ENCODE results near the gene CNTN5.
A peak's percentile ranks its signal among the peaks of the same experiment; 100 is the strongest.
"Not testable (repeated sequence)": the region's sequence is repeated elsewhere in the genome, so short reads cannot be mapped to it uniquely, and the experiment has no call there.

CNTN5 gene

GRCh38 chr11:99079576-99079975 is 58.8 kb downstream of the CNTN5 start:
- Histone ChIP-seq H3K27ac (no peak overlapping the region), H3K36me3 (replicated peaks) (no peaks in the 10 kb centered on the region), H3K27me3 (replicated peaks) (no peaks in the 10 kb centered on the region), H3K4me3 (ENCODE audit: low read depth, low read length) (no peak overlapping the region)
- no peak for DNase-seq
- no peak for TF ChIP-seq CTCF (IDR thresholded peaks at IDR 0.05; ENCODE audit: low read depth, low read length, missing control alignments)
- in situ Hi-C loops (cut with HindIII; ENCODE audit: low pct_ligation_motif_present, low sequenced_read_pairs): no loop called here

- H3K4me3 ChIP-seq (ENCODE audit: low read depth, low read length): no peak overlapping the region
- H3K27ac ChIP-seq: no peak overlapping the region
- DNase-seq: no peak
- H3K36me3 ChIP-seq (replicated peaks): no peaks in the 10 kb centered on the region
- in situ Hi-C loops (cut with HindIII; ENCODE audit: low pct_ligation_motif_present, low sequenced_read_pairs): no loop called here
- no peak for TF ChIP-seq CTCF (IDR thresholded peaks at IDR 0.05; ENCODE audit: low read depth, low read length, missing control alignments)
- no peaks in the 10 kb centered on the region for H3K27me3 ChIP-seq (replicated peaks)
These were observed 59.4 kb downstream of the CNTN5 start for GRCh38 chr11:99080154-99080553.

GRCh38 chr11:99098258-99098657 is 77.5 kb downstream of the CNTN5 start:
- Histone ChIP-seq H3K36me3 (replicated peaks) (no peaks in the 10 kb centered on the region), H3K27ac (no peak overlapping the region), H3K27me3 (replicated peaks) (no peaks in the 10 kb centered on the region), H3K4me3 (ENCODE audit: low read depth, low read length) (no peak overlapping the region)
- in situ Hi-C loops (cut with HindIII; ENCODE audit: low pct_ligation_motif_present, low sequenced_read_pairs): no loop called here
- TF ChIP-seq CTCF (IDR thresholded peaks at IDR 0.05; ENCODE audit: low read depth, low read length, missing control alignments): no peak
- DNase-seq: no peak

GRCh38 chr11:99098751-99099150 is 78.0 kb downstream of the CNTN5 start:
- no peak overlapping the region for H3K27ac ChIP-seq
- DNase-seq: no peak
- H3K4me3 ChIP-seq (ENCODE audit: low read depth, low read length): no peak overlapping the region
- in situ Hi-C loops (cut with HindIII; ENCODE audit: low pct_ligation_motif_present, low sequenced_read_pairs): no loop called here
- no peaks in the 10 kb centered on the region for H3K36me3 ChIP-seq (replicated peaks)
- TF ChIP-seq CTCF (IDR thresholded peaks at IDR 0.05; ENCODE audit: low read depth, low read length, missing control alignments): no peak
- H3K27me3 ChIP-seq (replicated peaks): no peaks in the 10 kb centered on the region

GRCh38 chr11:99117603-99118002 is 96.9 kb downstream of the CNTN5 start:
- DNase-seq: no peak
- Histone ChIP-seq H3K4me3 (ENCODE audit: low read depth, low read length) (no peak overlapping the region), H3K27ac (no peak overlapping the region), H3K27me3 (replicated peaks) (no peaks in the 10 kb centered on the region), H3K36me3 (replicated peaks) (no peaks in the 10 kb centered on the region)
- in situ Hi-C loops (cut with HindIII; ENCODE audit: low pct_ligation_motif_present, low sequenced_read_pairs): no loop called here
- TF ChIP-seq CTCF (IDR thresholded peaks at IDR 0.05; ENCODE audit: low read depth, low read length, missing control alignments): peak; percentile 2

GRCh38 chr11:99133862-99134261 is 113.1 kb downstream of the CNTN5 start:
- H3K4me3 ChIP-seq (ENCODE audit: low read depth, low read length); DNase-seq; H3K36me3 ChIP-seq (replicated peaks); H3K27me3 ChIP-seq (replicated peaks); H3K27ac ChIP-seq; in situ Hi-C loops (cut with HindIII; ENCODE audit: low pct_ligation_motif_present, low sequenced_read_pairs): not testable (repeated sequence)
